CD4-positive, alpha-beta T cell treated with Interleukin-21 for 1 hour (primary cell): ENCODE measurements around the gene SLC35F4.
"Not testable (repeated sequence)": the region's sequence is repeated elsewhere in the genome, so short reads cannot be mapped to it uniquely, and the experiment has no call there.

Experiments
- DNase-seq: peaks from one replicate; pipeline ENCODE4 v3.0.0-alpha.2; 2020

The SLC35F4 gene

GRCh38 chr14:57771801-57772200 is 94.1 kb downstream of the SLC35F4 start:
- DNase-seq, result no peak

GRCh38 chr14:57769863-57770523 is 95.9 kb downstream of the SLC35F4 start:
- DNase-seq, result no peak

GRCh38 chr14:57761800-57762199 is 104.1 kb downstream of the SLC35F4 start:
- no peak for DNase-seq

- no peak for DNase-seq
Observed at GRCh38 chr14:57760896-57761295, 105.0 kb downstream of the SLC35F4 start.

GRCh38 chr14:57755018-57755521 is 110.8 kb downstream of the SLC35F4 start:
- DNase-seq, result no peak

GRCh38 chr14:57754527-57754926 is 111.4 kb downstream of the SLC35F4 start:
- no peak for DNase-seq

- no peak for DNase-seq
Observed at GRCh38 chr14:57753821-57754220, 112.1 kb downstream of the SLC35F4 start.

DNA sequence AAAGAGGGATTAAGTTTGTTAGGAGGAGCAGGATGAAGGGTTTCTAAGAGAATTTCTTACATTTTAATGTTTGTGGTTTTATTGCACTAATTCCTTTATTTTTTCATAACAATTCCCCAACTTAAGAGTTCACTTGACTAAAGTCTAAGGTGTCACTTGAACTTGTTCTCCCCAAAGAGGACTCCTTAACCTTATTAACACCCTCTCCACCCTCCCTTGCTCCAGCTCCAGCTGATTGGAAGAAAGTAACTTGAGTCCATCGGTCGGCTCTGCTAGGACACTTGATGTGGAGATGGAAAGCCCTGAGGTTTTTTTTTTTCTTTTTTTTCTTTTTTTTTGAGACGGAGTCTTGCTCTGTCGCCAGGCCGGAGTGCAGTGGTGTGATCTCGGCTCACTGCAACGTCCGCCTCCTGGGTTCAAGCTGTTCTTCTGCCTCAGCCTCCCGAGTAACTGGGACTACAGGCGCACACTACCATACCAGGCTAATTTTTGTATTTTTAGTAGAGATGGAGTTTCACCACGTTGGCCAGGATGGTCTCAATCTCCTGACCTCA is 113.7 kb downstream of the SLC35F4 start:
- DNase-seq, result not testable (repeated sequence)

GRCh38 chr14:57751400-57751799 is 114.5 kb downstream of the SLC35F4 start:
- DNase-seq, result no peak

DNA sequence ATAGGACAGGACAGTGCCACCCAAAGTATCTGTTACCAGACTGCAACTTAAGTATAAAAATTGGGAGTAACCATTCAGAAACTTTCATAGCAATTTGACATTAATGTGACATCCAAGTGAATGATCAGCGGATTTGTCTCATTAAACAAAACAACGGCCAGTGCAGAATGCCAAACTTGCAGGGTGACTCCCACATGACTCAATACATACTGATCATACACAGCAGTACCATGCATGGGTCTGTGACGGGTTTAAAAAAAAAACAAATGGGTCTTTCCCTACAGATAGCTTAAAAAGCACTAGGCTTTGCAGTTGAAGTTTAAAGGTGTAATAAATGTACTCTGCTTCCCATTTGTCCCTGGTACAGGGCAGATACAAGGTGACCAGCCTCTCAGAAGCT is 116.6 kb downstream of the SLC35F4 start:
- DNase-seq, result no peak

DNA sequence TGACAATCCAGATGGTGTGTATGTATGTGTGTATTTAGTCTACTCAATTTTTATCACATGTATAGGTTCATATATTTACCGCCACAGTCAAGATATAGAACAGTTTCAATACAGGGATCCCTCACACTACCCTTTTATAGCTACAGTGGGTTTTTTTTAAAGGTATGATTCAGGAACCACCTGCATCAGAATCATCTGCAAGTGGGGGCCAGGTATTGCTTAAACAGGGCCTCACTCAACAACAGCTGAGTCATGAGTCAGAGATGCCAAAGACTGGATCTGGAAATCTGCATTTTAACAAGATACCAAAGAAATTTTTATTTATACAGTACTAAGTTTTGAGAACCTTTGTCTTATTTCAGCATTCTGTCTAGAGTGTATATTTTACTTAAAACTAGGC is 117.6 kb downstream of the SLC35F4 start:
- no peak for DNase-seq

GRCh38 chr14:57747036-57747435 is 118.9 kb downstream of the SLC35F4 start:
- DNase-seq, result no peak

GRCh38 chr14:57746563-57746962 is 119.3 kb downstream of the SLC35F4 start:
- no peak for DNase-seq

- no peak for DNase-seq
Observed at GRCh38 chr14:57739516-57739915, 126.4 kb downstream of the SLC35F4 start.

- no peak for DNase-seq
Observed at GRCh38 chr14:57737598-57737997, 128.3 kb downstream of the SLC35F4 start.

DNA sequence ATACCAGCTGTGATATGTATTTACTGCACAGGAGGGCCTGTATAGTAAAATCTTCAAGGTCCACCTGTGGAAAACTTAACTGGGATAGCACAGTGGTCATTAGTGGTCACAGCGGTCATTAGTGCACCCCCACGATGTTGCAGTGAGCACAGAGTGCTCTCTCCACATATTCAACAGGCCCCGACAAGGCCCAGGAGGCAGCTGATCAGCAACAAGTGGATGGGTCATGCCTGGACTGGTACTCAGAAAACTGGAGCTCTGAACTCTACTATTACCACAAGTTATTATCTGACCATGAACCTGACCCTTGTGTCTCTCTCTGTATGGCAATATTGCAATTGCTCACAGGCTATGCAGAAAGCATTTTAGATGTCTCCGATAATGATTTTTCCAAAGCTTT is 129.5 kb downstream of the SLC35F4 start:
- DNase-seq, result no peak

DNA sequence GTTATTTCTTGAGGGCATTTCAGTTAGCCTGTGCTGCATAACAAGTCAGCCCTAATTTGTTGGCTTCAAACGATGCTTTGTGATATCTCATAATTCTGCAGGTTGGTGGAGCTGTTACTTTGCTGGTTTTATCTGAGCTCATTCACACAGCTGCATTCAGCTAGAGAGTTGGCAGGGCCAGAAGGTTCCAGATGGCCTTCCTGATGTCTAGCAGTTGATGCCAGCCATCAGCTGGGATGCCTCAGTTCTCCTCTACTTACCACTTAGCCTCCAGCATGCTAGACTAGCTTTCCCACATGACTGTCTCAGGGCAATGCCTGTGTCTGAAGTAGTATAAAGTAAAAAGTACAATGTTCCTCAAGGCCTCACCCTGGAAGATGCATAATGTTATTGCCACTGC is 130.6 kb downstream of the SLC35F4 start:
- no peak for DNase-seq

DNA sequence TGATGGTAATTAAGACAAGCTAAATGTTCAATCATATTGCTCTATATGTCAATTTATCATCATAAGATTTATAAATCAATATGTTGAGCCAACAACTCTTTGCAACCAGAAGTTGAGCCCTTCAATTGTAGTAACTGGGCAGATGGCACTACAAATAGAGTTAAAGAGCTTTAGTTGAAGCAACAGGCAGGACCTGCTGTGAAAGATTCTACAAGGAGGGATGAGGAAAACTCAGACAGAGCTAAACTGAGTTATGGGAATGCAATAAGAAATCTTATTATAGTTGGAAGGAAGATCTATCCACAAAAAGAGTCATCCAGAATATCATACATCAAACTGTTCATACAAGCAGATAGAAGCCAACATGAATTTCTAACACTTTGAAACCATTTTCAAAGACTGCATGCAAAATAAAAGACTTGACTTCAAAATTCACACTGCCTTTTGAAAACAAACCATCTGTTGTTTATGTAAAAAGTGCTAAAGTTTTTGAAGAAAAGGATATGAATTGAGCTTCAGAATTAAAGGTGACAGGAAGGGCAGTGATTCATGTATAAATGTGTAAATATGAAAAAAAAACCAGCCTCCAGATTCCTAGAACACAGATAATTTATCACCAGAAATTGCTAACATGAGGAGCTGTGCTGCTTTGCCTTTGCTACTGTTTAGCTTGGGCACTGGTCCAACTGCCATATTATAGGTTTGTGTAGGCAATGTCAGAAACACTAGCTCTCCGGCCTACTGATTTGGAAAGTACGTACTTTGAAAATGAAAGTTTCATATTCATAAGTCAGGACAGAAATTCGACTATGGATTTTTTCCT is 133.2 kb downstream of the SLC35F4 start:
- no peak for DNase-seq

- no peak for DNase-seq
Observed at GRCh38 chr14:57729208-57730187, 136.4 kb downstream of the SLC35F4 start.

- no peak for DNase-seq
Observed at GRCh38 chr14:57725399-57726077, 140.4 kb downstream of the SLC35F4 start.

DNA sequence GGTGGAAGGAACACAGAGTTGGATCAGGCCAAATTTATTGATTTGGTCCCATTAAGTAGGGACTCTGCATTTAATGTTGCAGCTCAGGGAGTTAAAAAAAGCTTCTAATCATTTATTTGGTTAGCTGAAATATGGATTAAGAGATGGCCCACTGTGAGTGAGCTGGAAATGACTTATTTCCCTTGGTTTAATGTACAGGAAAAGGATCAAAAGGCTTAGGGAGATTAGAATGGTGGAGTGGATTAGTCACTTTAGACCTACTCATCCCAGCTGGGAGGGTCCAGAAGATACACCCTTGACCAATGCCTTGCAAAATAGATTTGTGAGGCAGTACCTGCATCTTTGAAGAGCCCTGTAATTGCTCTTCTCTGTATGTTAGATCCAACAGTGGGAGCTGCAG is 143.8 kb downstream of the SLC35F4 start:
- DNase-seq, result not testable (repeated sequence)

- no peak for DNase-seq
Observed at GRCh38 chr14:57714487-57714931, 151.4 kb downstream of the SLC35F4 start.
